Right lung (tissue), 10 donors: ENCODE results near the gene SNX21. TPM values are rescaled to one million over a fixed set of nuclear protein-coding genes. Genes with fewer than 3 reads are reported as not detected.
"Not testable (repeated sequence)": the region's sequence is repeated elsewhere in the genome, so short reads cannot be mapped to it uniquely, and the experiment has no call there.

Experiments used
- DNase-seq, 2 donors: peaks; one replicate each; pipeline ENCODE4 v3.0.0-alpha.2; 2013
- long read RNA-seq, 8 donors: transcript quantifications; one replicate each; lab custom pipeline, GENCODE V29; 2026
- polyA plus RNA-seq, 5 donors: library from polyadenylated mRNA; unstranded; fragments of 120-200 nt; gene quantifications; one replicate each; pipeline versions ENCODE4 v1.2.1 to v1.2.3, GENCODE V29; 2013; ENCODE audit warnings: inconsistent platforms in 1 of 5, low replicate concordance in 1 of 5; ENCODE audit not compliant: insufficient read length in 5 of 5, insufficient read depth in 1 of 5

Gene SNX21, protein sequence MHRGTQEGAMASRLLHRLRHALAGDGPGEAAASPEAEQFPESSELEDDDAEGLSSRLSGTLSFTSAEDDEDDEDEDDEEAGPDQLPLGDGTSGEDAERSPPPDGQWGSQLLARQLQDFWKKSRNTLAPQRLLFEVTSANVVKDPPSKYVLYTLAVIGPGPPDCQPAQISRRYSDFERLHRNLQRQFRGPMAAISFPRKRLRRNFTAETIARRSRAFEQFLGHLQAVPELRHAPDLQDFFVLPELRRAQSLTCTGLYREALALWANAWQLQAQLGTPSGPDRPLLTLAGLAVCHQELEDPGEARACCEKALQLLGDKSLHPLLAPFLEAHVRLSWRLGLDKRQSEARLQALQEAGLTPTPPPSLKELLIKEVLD
- 10 to 100 TPM; 13.0 to 22.5 (median 17.7) TPM for polyA plus RNA-seq
- long read RNA-seq, donor 1, partial matches to known transcripts = 15 of 43 reads
- long read RNA-seq, donor 1, other reads (novel, unspliced or antisense) = 26 of 43 reads
- long read RNA-seq, donor 2, partial matches to known transcripts = 0 of 3 reads
- long read RNA-seq, donor 2, other reads (novel, unspliced or antisense) = 0 of 3 reads
- long read RNA-seq, donor 3, partial matches to known transcripts = 11 of 28 reads
- long read RNA-seq, donor 3, other reads (novel, unspliced or antisense) = 13 of 28 reads
- long read RNA-seq, donor 4, partial matches to known transcripts = 0 of 6 reads
- long read RNA-seq, donor 4, other reads (novel, unspliced or antisense) = 0 of 6 reads
- long read RNA-seq, donor 5, partial matches to known transcripts = 0 of 7 reads
- long read RNA-seq, donor 5, other reads (novel, unspliced or antisense) = 0 of 7 reads
- long read RNA-seq, donor 6, partial matches to known transcripts = 0 of 7 reads
- long read RNA-seq, donor 6, other reads (novel, unspliced or antisense) = 0 of 7 reads
- long read RNA-seq, donor 7, partial matches to known transcripts = 0 of 3 reads
- long read RNA-seq, donor 7, other reads (novel, unspliced or antisense) = 0 of 3 reads
- long read RNA-seq, donor 8, partial matches to known transcripts = 0 of 2 reads
- long read RNA-seq, donor 8, other reads (novel, unspliced or antisense) = 0 of 2 reads

DNA sequence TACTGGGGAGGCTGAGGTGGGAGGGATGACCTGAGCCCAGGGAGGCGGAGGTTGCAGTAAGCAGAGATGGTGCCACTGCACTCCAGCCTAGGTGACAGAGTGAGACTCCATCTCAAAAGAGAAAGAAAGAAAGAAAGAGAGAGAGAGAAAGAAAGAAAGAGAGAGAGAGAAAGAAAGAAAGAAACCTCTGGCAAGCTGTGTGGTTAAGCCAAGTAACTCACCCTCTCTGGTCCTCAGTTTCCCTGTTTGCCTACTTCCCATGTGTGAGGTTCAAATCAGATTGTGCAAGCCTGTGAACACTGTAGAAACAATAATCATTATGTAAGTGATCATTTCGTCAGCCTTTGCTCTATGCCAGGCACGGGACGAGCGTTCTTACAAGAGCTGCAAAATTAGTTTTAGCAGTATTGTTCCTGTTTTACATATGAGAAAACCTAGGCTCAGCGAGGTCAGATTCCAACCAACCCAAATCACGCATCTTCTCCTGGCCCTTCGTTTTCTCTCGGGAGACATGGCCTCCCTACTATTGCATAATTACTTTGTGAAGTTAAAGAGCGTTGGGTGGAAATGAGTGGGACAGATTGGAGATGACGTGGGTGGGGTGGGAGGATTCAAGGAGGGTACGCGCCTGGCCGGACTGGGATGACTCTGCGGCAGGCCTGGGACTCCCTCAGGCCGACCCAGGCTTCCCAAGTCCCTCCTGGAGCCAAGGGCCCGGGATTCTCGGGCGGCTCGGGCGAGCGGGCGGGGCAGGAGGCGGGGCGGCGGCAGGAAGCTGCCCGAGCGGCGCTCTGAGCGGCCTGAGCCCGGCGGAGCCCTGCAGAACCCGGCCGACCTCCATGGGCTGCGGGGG lies at the start of gene SNX21:
TSS of gene SNX21 (plus strand) at position 770 of the 853 bp plus-strand sequence. CDS start 121 bp downstream, outside the sequence.
- peak; percentile 89 to 91 for DNase-seq

DNA sequence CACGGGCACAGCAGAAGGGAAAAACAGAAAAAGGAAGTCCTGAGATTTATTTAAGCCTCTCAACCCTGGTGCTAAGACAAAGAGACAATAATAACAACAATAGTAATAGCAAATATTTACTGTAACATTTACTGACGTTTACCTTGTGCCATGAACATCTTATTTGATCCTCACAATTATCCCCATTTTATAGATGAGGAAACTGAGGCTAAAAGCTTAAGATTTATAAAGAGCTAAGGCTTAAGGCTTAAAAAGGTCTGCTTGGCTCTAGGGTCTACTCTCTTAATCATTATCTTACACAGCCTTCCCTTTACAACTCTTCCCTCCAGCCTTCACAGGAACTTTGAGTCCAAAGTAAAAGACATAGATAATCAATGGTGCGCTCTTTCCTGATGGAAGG lies 45.2 kb upstream of the SNX21 start:
- DNase-seq = no peak

DNA sequence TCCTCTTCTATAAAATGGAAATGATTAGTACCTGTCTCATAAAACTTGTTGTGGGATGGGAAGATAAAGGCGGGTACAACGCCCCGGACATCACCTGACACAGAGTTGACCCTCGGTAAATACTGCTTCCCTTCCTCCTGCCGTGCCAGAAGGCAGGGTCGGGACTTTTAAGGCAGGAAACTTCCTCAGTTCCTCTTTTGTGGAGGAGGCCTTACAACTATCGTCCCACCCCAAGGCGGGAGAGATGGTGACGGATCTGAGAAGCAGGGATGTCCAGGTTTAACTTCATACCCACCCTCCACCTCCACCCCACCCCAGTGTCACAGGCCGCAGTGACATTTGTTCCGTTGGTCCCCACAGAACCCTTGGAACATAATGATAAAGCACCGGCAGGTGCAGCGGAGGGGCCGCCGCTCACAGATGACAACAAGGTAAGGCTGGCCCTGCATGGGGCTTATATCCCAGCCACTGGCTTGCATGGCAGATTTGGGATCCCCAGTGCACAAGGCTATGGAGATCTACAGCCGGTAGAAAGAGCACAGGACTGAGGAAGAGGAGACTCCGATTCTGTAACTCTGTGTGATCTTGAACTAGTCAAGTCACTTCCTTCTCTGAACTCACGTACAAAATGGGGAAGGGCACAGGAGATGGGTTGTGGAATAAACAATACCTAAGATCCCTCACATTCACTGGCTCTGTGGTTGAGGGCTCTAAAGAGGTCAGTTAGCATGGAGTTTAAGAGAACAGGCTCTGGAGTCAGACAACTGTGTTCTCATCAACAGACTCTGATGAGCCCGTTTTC lies 41.1 kb upstream of the SNX21 start:
- no peak for DNase-seq

DNA sequence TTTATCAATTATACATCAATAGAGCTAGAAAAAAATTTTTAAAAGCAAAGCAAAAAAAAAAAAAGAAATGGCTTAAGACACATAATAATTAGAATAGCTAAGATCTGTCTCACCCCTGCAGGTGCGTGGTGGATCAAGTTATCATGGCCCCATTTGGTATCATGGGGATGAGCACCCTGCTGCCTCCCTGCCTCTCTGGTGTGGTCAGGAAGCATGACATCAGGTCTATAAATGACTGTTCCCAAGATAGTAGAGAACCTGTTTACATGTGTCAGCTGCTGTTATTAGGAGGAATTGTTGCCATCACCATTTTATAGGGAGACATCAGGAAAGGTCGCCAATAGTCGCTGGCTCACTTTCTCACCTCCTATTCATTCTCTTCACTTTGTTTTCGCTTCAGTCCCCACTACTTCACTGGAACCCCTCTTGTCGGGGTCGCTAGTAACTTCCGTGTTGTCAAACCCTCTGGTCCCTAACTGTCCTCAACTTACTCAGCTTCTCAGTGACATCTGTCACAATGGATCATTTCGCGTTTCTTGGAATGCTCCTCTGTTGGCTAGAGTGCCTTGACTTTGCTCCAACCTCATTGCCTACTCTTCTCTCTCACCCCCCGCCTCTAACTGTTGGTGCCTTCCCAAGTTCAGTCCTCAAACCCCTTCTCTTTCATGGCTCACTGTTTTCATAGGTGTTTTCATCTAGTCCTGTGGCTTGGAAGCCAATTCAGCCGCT lies 37.1 kb upstream of the SNX21 start:
- DNase-seq = no peak

DNA sequence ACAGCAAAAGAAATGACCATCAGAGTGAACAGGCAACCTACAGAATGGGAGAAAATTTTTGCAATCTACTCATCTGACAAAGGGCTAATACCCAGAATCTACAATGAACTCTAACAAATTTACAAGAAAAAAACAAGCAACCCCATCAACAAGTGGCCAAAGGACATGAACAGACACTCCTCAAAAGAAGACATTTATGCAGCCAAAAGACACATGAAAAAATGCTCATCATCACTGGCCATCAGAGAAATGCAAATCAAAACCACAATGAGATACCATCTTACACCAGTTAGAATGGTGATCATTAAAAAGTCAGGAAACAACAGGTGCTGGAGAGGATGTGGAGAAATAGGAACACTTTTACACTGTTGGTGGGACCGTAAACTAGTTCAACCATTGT lies 36.1 kb upstream of the SNX21 start:
- not testable (repeated sequence) for DNase-seq

DNA sequence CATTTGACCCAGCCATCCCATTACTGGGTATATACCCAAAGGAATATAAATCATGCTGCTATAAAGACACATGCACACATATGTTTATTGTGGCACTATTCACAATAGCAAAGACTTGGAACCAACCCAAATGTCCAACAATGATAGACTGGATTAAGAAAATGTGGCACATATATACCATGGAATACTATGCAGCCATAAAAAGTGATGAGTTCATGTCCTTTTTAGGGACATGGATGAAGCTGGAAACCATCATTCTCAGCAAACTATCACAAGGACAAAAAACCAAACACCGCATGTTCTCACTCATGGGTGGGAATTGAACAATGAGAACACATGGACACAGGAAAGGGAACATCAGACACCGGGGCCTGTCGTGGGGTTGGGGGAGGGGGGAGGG lies 35.6 kb upstream of the SNX21 start:
- DNase-seq = not testable (repeated sequence)

DNA sequence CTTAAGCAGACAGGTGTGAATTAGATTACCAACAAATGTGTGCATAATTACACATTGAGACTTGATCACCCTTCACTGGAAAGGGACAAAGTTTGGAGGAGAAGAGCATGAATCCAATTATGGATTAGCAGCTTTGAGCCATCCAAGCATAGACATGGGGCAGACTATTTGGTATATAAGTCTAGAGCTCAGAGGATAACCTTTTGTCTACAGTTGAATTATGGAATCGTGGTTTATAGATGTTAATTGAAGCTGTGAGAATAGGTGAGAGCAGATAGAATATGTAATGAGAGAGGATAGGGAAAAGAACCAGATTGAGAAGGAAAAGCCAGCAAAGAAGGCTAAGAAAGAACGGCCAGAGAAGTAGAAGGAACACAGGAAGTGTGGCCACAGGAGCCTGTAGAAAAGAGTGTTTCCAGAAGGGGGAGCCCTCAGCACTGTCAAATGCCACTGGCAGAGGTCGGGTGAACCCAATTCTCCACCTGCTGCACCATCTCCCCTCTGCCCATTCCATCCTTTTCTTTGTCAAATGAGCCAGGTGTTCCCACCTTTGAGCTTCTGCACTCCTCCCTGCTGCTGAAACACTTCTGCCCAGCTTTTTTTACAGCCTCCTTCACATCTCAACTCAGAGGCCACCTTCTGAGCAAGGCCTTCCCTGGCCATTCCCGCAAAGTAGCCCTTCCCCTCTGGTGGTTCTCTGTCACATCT lies 34.5 kb upstream of the SNX21 start:
- no peak for DNase-seq

DNA sequence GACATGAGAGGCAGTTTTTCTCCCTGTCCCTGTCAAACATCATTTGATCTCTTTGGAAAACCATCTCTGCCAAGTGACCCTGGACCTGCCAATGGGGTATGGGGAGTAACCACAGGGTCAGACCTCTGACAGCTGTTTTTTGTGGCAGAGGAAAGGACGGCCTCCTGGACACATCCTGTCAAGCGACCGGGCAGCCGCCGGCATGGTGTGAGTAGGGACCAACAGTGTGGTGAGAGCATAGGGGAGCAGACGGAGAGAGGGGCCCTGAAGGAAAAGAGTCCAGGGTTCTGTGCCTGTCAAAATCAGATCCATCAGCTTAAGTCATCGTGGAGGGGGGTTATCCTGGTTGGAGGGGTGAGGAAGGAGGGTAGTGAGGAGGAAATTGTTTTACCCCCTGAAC lies 31.7 kb upstream of the SNX21 start:
- DNase-seq = no peak

DNA sequence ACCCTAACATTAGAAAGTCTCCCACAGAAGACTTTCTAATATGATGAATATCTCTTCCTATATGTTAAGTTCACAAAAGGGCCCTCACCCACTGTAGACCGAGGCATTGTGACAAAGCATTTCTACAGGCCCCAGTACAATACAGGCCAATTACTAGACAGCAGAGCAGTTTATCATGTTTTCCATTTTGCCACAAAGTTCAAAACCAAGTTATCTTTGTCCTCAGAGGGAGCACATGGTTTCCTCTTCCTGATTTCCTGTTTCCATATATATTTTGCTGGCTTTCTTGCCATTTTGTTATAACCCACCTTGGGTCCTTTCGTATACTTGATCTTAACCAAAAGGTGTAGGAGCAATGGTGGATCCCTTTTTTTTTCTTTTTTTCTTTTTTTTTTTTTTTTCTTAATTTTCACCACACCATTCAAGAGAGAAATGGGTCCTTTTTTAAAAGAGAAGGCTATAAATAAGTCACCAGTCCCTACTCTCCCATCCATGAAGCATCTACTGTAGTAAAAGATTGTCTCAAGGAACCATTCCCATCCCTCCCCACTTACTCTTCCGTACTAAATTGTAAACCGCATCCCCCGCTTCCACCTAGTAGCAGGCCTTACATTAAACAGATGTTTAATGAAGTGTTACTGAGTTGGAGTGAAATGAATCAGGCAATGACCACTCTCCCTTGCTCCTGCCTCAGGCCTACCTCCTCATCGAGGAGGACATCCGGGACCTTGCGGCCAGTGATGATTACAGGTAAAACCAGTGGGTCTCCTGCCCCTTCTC lies 23.2 kb upstream of the SNX21 start:
- no peak for DNase-seq

DNA sequence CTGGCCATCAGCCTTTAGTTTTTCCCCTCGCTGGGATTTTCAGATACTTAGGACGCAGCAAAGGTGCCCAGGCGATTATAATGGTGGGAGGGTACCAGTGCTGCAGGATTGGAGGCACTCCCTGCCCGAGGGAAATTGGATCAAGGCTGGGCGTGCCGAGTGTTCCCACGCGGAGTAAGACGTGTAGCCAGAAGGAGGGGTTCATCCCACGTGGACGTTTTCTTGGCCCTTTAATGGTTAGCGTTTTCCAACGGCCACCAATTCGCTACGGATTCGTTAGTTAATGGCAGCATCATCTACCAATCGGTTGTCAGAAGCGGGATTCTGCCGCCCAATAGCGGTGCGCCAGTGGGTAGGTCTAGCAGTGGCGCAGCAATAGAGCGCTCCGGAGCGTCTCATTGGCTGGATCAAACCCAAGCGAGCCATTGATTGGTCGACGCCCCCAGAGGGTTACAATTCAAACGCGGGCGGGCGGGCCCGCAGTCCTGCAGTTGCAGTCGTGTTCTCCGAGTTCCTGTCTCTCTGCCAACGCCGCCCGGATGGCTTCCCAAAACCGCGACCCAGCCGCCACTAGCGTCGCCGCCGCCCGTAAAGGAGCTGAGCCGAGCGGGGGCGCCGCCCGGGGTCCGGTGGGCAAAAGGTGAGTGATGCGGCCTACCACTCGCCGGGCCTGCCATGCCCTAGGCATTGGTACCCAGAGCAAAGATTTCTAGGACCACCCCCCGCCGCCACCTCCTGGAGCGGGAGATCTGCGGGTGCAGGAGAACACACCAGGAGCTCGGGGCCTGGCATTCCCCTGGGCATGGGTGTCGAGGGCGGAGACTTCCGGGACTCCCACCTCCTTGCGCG lies 21.2 kb upstream of the SNX21 start, which contains the start of gene UBE2C:
TSS of gene UBE2C (plus strand) at position 488 of the 849 bp plus-strand sequence. CDS start at position 540, 52 bp downstream.
- peak; percentile 97 to 99 for DNase-seq

DNA sequence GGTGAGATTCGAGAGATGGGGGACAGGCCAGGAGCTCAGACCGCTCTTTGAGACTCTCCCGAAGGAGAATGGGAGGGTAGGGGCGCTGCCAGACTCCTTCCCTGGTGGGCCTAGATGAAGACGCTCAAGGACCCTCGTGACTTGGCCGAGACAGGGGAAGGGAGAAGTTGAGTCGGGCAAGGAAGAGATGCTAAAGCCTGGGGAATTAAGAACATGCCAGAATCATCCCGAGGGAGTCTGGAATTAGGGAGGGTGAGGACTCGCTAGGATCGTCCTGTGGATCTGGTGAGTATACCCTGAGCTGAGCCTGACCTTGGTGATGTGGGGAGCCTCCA lies 20.6 kb upstream of the SNX21 start:
- no peak for DNase-seq

DNA sequence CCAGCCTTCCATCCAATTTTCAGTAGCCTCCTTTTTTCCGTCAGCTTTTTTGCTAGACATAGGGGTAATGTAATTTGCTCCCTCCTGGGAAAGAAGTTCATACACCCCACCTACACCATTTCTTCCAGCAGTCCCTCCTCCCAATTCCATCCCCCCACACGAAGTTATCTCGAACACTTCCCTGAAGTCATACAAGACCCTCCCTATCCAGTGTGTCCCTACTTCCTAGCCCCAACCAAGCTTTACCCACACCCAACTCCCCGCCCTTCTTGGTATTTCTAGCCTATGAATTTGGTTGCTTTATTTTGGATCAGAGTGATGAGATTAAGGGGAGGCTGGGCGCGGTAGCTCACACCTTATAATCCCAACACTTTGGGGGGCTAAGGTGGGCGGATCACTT lies 20.1 kb upstream of the SNX21 start:
- no peak for DNase-seq

DNA sequence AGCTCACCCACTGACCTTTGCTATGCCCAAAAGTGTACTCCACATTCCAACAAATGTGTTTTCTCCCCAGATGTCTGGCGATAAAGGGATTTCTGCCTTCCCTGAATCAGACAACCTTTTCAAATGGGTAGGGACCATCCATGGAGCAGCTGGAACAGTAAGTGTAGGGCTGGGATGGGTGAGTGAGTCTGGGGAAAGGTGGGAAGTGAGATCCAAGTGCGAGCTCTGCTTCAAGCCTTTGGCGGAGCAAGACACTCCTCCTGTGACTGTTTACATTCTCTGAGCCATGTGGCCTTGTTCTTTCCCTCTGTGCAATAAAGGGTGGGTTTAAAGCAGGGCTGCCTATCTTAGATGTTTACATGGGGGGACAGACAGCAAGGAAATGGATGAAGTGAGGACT lies 19.3 kb upstream of the SNX21 start:
- no peak for DNase-seq

DNA sequence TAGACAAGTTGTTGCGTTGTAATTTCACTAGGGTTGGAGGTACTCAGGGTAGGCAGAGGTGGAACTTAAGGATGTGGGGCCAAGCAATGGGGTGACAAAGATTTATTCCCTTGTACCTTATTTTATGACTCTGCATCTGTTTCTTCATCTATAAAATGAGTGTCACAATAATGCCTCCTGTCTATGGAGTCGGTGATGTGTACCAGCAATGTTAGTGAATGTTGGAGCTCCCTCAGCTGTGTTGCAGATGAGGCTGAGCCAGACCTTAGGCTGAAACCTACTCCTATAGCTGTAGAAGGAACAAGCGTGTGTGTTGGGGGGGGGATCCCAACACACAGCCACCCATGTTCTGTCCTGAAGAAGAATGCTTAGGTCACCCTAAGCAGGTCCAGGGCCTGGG lies 16.6 kb upstream of the SNX21 start:
- no peak for DNase-seq

DNA sequence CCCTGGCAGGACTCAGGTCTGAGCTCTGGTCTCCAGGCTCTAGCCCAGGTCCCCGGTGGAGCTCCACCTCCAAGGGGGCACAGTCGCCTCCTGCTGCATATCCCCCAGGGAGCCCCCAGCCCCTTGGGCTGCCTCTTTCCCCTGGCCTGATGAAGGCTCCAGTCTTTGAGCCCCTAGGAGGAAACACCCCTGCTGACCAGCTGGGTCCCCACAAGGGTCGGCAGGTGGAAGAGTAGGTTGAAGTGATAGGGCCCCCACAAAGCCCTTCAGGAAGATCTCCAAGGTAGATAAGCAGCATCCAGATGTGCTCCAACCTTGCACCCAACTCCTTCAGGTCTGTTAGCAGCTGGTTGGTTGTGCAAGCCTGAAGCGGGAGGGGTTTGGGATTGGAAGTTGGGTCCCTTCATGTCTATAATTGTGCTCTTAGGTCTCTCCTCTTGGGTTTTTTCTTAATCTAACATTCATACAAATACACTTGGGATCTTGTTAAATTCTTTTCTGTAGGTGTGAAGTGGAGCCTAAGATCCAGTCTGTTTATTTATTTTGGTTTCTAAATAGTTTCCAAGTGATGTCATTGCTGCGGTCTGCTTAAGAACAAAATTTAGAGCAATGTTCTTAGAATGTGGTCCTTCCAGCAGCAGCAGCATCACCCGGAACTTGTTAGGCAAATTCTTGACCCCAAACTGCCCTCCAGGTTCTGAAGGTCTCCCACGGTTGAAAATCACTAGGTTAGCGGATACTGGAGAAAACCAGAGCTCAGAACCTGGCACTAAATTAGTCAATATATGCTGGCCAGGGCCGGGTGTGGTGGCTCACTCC lies 16.0 kb upstream of the SNX21 start:
- peak; percentile 32 to 36 for DNase-seq

DNA sequence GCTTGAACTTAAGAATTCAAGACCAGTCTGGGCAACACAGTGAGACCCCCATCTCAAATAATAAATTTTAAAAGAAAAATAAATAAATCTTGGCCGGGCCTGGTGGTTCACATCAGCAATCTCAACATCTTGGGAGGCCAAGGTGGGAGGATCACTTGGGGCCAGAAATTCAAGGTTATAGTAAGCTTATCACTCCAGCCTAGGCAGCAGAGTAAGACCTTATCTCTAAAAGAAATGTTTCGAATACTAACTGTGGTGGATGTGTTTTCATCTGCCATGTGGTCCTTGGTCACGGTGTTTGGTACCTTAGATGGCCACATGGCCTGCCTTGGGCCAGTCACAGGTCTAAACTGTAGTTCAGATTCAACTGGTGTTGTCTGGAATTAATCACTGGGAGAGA lies 15.4 kb upstream of the SNX21 start:
- no peak for DNase-seq
